GM19043 (cell line): ENCODE measurements around the gene CALB2.

Source experiments
- ATAC-seq: cut with Tn5 transposase; IDR thresholded peaks from one replicate; pipeline ENCODE4 v1.9.1; 2021; ENCODE audit warnings: low read depth; ENCODE audit not compliant: unreplicated experiment

The CALB2 gene

GRCh38 chr16:71424626-71425025 is 66.1 kb downstream of the CALB2 start:
- no peak for ATAC-seq

DNA sequence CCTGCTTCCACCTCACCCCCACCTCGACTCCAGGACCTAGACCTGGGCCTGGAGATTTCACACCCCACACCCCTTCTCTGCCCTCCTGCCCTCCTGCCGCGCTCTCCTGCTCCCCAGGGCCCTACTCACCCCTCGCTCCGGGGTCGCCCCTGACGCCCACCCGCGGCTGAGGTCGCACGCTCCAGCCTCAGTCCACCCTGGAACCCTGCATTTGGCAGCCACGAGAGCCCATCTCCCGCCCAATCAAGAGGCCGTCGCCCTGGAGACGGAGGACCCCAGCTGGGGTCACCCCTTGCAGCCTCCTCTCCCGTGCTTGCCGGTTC is 67.2 kb downstream of the CALB2 start:
- no peak for ATAC-seq

DNA sequence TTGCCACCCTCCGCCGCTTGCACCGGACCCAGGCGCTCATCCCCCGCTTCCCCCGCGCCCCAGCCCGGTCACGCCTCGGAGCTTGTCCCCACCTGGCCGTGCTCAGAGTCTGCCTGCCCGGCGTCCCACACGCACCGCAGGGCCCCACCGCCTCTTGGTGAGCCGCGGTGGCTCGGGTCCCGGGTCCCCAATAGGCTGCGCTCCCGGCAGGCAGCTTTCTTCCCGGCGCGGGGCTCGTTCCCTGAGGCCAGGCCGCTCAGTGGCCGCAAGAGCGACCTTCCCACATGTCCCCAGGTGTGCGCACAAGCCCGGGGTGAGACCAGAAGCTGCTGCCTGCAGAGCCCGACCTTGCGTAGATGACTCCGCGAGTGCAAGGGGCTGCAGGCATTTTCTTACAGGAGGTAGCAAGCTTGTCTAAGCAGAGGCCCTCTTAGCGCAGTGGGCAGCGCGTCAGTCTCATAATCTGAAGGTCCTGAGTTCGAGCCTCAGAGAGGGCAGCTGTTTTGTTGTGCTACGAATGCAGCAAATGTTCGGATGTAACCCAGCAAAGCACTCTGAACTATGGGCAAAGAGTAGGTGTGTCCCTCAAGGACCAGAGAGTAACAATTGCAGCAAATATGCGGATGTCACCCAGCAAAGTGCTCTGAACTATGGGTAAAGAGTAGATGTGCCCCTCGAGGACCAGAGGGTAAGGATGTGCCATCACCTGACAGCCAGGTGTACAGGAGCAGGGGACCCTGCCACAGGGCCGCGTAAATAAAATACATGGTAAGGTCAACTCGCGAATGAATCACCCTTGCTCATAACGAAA is 67.8 kb downstream of the CALB2 start:
- no peak for ATAC-seq

DNA sequence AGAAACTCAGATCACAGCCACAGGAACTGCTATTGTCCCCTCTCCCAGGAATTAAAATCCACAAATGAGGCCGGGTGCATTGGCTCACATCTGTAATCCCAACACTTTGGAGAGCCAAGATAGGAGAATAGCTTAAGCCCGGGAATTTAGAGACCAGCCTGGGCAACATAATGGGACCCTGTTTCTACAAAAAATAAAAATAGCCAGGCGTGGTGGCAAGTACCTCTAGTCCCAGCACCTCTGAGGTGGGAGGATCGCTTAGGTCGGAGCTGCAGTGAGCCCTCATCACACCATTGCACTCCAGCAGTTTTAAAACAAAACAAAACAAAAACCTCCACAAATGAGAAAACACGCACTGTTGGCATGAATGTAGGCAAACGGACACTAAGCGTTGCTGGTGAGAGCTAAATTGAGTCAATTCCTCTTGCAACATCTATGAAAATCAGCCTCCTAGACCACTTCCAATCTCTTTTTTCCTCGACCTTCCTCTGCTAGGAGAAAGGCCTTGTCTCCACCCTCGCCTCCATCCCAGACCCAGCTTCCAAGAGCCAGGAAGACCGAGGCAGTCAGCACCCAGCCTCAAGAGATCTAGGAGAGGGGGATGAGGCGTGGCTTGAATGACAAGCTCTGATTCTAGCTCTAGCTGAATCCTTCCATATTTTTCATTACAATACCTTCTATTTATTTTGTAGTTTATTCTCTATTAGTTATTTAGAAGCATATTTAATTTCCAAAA is 68.5 kb downstream of the CALB2 start:
- ATAC-seq, result no peak

GRCh38 chr16:71428385-71428784 is 69.9 kb downstream of the CALB2 start:
- ATAC-seq, result no peak

DNA sequence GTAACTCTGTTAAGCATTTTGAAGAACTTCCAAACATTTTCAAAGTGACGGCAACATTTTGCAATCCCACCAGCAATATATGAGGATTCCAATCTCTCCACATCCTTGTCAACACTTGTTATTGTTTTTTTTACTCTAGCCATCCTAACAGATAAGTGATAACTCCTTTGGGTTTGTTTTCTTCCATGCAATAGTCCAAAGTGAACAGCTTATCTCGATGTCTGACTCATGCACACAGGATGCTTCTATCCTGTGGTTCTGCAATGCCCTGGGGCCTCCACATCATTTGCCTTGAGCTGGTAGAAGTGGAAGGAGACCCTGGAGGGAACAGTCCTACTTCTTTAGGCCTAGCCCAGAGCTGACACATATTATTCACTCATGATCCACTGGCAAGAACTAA is 70.4 kb downstream of the CALB2 start:
- ATAC-seq, result no peak

GRCh38 chr16:71429581-71429980 is 71.1 kb downstream of the CALB2 start:
- no peak for ATAC-seq

DNA sequence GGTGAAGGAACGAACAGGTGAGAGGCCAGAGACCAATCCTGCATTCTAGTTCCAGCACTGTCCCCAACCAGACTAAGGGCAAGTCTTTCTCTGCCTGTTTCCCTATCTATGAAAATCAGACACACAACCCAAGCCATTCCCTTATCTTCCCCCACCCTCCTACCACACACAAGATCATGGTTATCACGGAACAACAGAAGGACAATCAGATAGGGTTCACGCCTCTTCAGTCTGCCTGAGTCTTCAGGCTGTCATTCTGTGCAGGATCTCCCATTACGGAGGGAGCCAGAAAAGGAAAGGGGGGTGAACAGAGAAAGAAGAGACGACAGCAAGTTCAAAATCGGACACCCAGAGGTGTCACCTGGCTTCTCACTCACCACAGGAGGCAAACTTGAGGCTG is 72.2 kb downstream of the CALB2 start:
- ATAC-seq, result no peak

DNA sequence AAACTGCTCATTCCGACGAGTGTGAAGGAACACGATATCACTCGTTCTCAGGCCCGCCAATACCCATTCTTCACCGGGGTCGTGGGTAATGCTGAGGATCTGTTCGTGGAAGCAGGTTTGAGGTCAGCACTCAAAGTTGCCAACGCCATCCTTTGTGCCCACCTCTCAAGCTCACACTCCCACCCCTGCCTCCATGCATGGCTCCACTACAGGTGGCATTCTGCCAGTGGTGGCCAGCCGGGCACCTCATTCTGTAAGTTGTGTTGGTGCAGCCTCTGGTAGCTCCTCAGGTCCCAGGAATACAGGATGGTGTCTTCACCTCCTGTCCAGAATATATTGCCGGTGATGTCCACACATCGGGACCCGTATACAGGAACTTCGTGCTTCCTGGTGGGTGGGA is 72.7 kb downstream of the CALB2 start:
- no peak for ATAC-seq

DNA sequence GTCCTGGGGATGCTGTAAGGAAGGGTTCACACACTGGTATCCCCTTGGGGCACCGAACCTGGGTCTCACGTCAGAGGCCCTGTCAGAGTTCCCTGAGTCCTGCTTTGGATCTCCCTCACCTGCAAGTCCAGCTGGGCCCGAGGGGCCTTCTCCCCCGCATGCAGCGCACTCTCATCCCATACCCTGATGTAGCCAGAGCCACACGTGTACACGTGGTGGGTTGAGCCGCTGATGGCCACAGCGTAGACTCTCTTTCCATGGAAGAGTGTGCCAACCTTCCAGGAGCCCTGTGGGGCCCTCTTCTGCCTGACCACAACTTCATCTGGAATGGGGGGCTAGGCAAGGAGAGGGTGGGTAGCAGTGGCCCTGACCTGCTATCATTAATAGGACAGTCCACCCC is 73.5 kb downstream of the CALB2 start:
- no peak for ATAC-seq

GRCh38 chr16:71432906-71433305 is 74.4 kb downstream of the CALB2 start:
- no peak for ATAC-seq

DNA sequence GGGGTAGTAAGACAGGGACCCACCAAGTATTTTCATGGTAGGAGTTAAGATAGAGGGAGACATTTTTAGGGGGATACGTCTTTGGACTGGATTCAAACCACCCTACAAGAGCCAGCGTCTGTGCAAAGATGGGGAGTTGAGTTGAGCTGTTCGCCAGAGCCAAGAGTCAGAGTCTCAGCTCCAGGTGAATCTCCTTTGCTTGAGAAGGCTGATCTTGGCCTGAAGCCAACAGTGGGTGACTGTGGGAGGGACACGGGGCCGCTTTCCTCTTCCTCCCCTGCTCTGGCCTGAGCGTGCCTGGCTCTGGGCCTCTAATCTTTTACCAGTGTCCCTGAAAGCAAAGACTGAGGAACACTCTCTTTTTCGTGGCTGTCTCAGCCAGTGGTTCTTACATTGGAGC is 78.0 kb downstream of the CALB2 start:
- no peak for ATAC-seq

DNA sequence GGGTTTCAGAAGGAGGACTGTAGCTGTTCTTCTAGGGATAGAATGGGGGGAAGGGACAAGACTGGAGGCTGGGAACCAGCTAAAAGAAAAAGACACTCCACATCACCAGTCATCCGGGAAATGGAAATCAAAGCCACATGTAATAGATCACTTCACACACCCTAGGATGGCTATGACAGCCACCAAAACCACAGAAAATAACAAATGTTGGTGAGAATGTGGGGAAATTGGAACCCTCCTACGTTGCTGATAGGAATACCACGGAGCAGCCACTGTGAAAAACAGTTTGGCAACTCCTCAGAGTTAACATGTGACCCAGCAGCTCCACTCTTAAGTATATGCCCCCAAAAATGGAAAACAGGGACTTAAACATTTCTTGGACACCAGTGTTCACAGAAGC is 81.0 kb downstream of the CALB2 start:
- no peak for ATAC-seq
